H9 (cell line): ENCODE results near the gene USP3. TPM values are rescaled to one million over a fixed set of nuclear protein-coding genes. Genes with fewer than 3 reads are reported as not detected.
A peak's percentile ranks its signal among the peaks of the same experiment; 100 is the strongest.

ENCODE experiments used
- DNase-seq: peaks from one replicate; pipeline ENCODE4 v3.0.0-alpha.2; 2017
- H2AFZ ChIP-seq: one replicate; pipeline ENCODE4 v1.6.1; 2013; ENCODE audit warnings: mild to moderate bottlenecking, low read length, control low read depth, moderate library complexity
- H2AK5ac ChIP-seq: 2 replicates; pipeline ENCODE4 v1.6.1; 2013; ENCODE audit warnings: low read length, control low read depth, mixed read lengths; ENCODE audit not compliant: insufficient read length
- H2BK120ac ChIP-seq: one replicate; pipeline ENCODE4 v1.6.1; 2013; ENCODE audit warnings: low read depth, mild to moderate bottlenecking, low read length, control low read depth, inconsistent platforms; ENCODE audit not compliant: poor library complexity, severe bottlenecking
- H2BK12ac ChIP-seq: 2 replicates; pipeline ENCODE4 v1.6.1; 2013; ENCODE audit warnings: low read length, control low read depth, mixed read lengths, low read depth; ENCODE audit not compliant: insufficient read length
- H2BK15ac ChIP-seq: 2 replicates; pipeline ENCODE4 v1.6.1; 2013; ENCODE audit warnings: low read depth, low read length, control low read depth
- H2BK20ac ChIP-seq: one replicate; pipeline ENCODE4 v1.6.1; 2013; ENCODE audit warnings: low read depth, mild to moderate bottlenecking, low read length, control low read depth, inconsistent platforms; ENCODE audit not compliant: poor library complexity, severe bottlenecking
- H2BK5ac ChIP-seq: 2 replicates; pipeline ENCODE4 v1.6.1; 2013; ENCODE audit warnings: low read length, control low read depth, mixed read lengths; ENCODE audit not compliant: insufficient read length
- H3K14ac ChIP-seq: 2 replicates; pipeline ENCODE4 v1.6.1; 2013; ENCODE audit warnings: low read length, control low read depth; ENCODE audit not compliant: insufficient read depth
- H3K18ac ChIP-seq: 2 replicates; pipeline ENCODE4 v1.6.1; 2013; ENCODE audit warnings: low read depth, mild to moderate bottlenecking, mixed read lengths, low read length, control low read depth; ENCODE audit not compliant: insufficient read length
- H3K23ac ChIP-seq: 2 replicates; pipeline ENCODE4 v1.6.1; 2013; ENCODE audit warnings: low read length, control low read depth, mixed read lengths, low read depth; ENCODE audit not compliant: insufficient read length
- H3K23me2 ChIP-seq: 2 replicates; pipeline ENCODE4 v1.6.1; 2013; ENCODE audit warnings: low read depth, mild to moderate bottlenecking, mixed read lengths, low read length, control low read depth; ENCODE audit not compliant: insufficient read length, poor library complexity, severe bottlenecking
- H3K27ac ChIP-seq: 2 replicates; pipeline ENCODE4 v1.5.1; 2013; ENCODE audit warnings: low read length, control low read depth, mixed read lengths, low read depth; ENCODE audit not compliant: insufficient read length
- H3K27me3 ChIP-seq: 2 replicates; pipeline ENCODE4 v1.6.1; 2013; ENCODE audit warnings: low read length, control low read depth, inconsistent platforms; ENCODE audit not compliant: insufficient read depth
- H3K4ac ChIP-seq: 2 replicates; pipeline ENCODE4 v1.6.1; 2013; ENCODE audit warnings: low read depth, mild to moderate bottlenecking, control low read depth, inconsistent platforms, low read length, moderate library complexity
- H3K4me1 ChIP-seq: 2 replicates; pipeline ENCODE4 v1.6.1; 2013; ENCODE audit warnings: low read length, control low read depth, inconsistent platforms; ENCODE audit not compliant: insufficient read depth
- H3K4me2 ChIP-seq: 2 replicates; pipeline ENCODE4 v1.6.1; 2013; ENCODE audit warnings: low read length, control low read depth, mixed read lengths; ENCODE audit not compliant: insufficient read length, insufficient read depth
- H3K56ac ChIP-seq: 2 replicates; pipeline ENCODE4 v1.6.1; 2013; ENCODE audit warnings: low read depth, mild to moderate bottlenecking, mixed read lengths, low read length, control low read depth; ENCODE audit not compliant: insufficient read length
- H3K79me1 ChIP-seq: 2 replicates; pipeline ENCODE4 v1.6.1; 2013; ENCODE audit warnings: low read depth, mild to moderate bottlenecking, moderate library complexity, low read length, control low read depth, inconsistent platforms; ENCODE audit not compliant: insufficient read depth, poor library complexity, severe bottlenecking
- H3K79me2 ChIP-seq: 2 replicates; pipeline ENCODE4 v1.6.1; 2013; ENCODE audit warnings: low read length, control low read depth, inconsistent platforms; ENCODE audit not compliant: insufficient read depth
- H3K9ac ChIP-seq: 2 replicates; pipeline ENCODE4 v1.6.1; 2013; ENCODE audit warnings: low read length, control low read depth, mixed read lengths; ENCODE audit not compliant: insufficient read length; ENCODE audit errors: extremely low read depth
- H3K9me3 ChIP-seq: one replicate; pipeline ENCODE4 v1.6.1; 2013; ENCODE audit warnings: low read depth, low read length, inconsistent platforms; ENCODE audit not compliant: control insufficient read depth
- H3T11ph ChIP-seq: one replicate; pipeline ENCODE4 v1.6.1; 2013; ENCODE audit warnings: mild to moderate bottlenecking, low read length, control low read depth, inconsistent platforms
- H4K20me1 ChIP-seq: one replicate; pipeline ENCODE4 v1.6.1; 2013; ENCODE audit not compliant: control insufficient read depth, insufficient read length, insufficient read depth
- H4K5ac ChIP-seq: 2 replicates; pipeline ENCODE4 v1.6.1; 2013; ENCODE audit warnings: low read depth, mild to moderate bottlenecking, mixed read lengths, low read length, control low read depth; ENCODE audit not compliant: insufficient read length
- H4K8ac ChIP-seq: replicated peaks from 2 replicates; pipeline ENCODE4 v1.6.1; 2013; ENCODE audit warnings: low read length, control low read depth, mixed read lengths, low read depth; ENCODE audit not compliant: insufficient read length
- H4K91ac ChIP-seq: 2 replicates; pipeline ENCODE4 v1.6.1; 2013; ENCODE audit warnings: low read depth, mild to moderate bottlenecking, moderate library complexity, mixed read lengths, low read length, control low read depth; ENCODE audit not compliant: insufficient read length
- H3K27ac Mint-ChIP-seq, 3 experiments: 2 replicates in 2 of 3; 3 replicates in 1 of 3; pipeline ENCODE4 v1.8.0; 2020 to 2021; ENCODE audit warnings: mixed read lengths in 3 of 3, mild to moderate bottlenecking in 1 of 3, moderate library complexity in 1 of 3
- H3K27me3 Mint-ChIP-seq: 2 replicates; pipeline ENCODE4 v1.8.0; 2021; ENCODE audit warnings: low read depth, mild to moderate bottlenecking, moderate library complexity, mixed read lengths
- H3K36me3 Mint-ChIP-seq, 3 experiments: 2 replicates in 2 of 3; 3 replicates in 1 of 3; pipeline ENCODE4 v1.8.0; 2020 to 2021; ENCODE audit warnings: low read depth in 3 of 3, mixed read lengths in 3 of 3; ENCODE audit not compliant: insufficient read depth in 1 of 3
- H3K4me1 Mint-ChIP-seq, 2 experiments: 2 replicates each; pipeline ENCODE4 v1.8.0; 2020; ENCODE audit warnings: mixed read lengths in 2 of 2
- H3K4me3 Mint-ChIP-seq, 2 experiments: 2 replicates in 1 of 2; 3 replicates in 1 of 2; pipeline ENCODE4 v1.8.0; 2020 to 2021; ENCODE audit warnings: mild to moderate bottlenecking in 2 of 2, mixed read lengths in 2 of 2, moderate library complexity in 1 of 2
- H3K9me3 Mint-ChIP-seq, 2 experiments: 2 replicates in 1 of 2; 3 replicates in 1 of 2; pipeline ENCODE4 v1.8.0; 2020; ENCODE audit warnings: mild to moderate bottlenecking in 2 of 2, mixed read lengths in 2 of 2, moderate library complexity in 1 of 2
- WGBS: extraction: QIAGEN DNeasy Blood & Tissue Kit; methylation state at CpG from one replicate; pipeline ENCODE4 v1.1.7; 2013; ENCODE audit warnings: missing lambda C conversion rate, low lambda C conversion rate, mixed read lengths; ENCODE audit not compliant: insufficient read length; ENCODE audit errors: extremely low coverage; 5-methylcytosine and 5-hydroxymethylcytosine counted together
- total RNA-seq: library from RNA; stranded (reverse); gene quantifications from 2 replicates; pipeline ENCODE4 v1.2.1, GENCODE V29; 2021
- TF ChIP-seq, protein P1 (sequence below): fragments of 200-600 bp; sonication (generic); conservative IDR thresholded peaks from 3 replicates; pipeline ENCODE4 v1.8.0; 2021; ENCODE audit warnings: antibody characterized with exemption, mild to moderate bottlenecking

The USP3 gene
- total RNA-seq, 1 experiment from 2014 or later: 14.2 TPM

DNA sequence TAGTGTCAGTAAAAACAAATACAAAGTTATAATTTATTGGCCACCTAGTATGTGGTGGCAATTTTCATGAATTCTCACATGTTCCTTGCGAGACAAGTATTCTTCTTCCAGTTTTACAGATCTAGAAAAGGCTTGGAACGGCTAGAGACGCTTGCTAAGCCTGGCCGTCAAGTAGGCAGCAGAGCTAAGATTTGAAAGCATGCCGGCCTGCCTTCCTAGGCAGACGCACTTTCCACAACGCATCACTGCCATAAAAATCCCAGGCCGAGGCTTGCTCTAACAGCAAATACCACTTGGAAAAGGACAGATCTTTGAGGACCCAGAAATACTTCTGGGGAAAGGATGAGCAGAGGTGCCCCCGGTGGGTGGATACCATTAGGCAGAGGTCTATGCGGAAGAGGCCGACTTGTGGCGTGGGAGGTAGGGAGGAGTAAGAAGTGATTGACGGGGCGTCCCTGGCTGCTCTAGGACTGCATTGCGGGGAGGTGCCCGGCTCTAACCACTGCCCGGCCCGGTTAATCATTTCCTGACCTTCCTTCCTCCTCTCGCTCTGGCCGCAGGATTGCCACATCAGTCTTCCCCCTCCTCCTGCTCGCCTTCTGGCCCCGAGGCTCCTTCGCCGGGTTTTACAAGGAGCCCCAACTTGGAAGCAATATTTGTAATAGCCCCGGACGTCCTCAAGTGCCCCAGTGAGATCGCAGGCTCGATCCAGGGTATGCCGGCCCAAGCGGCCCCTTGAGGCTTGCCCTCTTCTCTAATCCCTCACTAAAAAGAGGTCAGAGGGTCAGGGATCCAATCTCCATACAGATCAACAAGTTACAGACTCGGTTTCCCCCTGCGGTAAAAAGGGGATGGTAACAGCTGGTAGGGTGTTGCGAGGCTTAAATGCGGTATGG, 1.3 kb upstream of the USP3 start:
- Histone ChIP-seq H2BK5ac (no peak overlapping the region), H2BK15ac (no peak overlapping the region), H2BK20ac (no peak overlapping the region), H2AK5ac (no peak overlapping the region), H3K79me2 (no peaks in the 10 kb centered on the region), H2AFZ (no peak overlapping the region), H3K18ac (no peak overlapping the region), H3K56ac (no peak overlapping the region), H3K9me3 (no peaks in the 10 kb centered on the region), H3K4me1 (peaks cover 6% of the 10 kb centered on the region; the same call in 1 of the 2 replicates), H3K27ac (no peak overlapping the region), H4K5ac (no peak overlapping the region), H3K14ac (no peak overlapping the region), H3T11ph (no peak overlapping the region), H2BK12ac (no peak overlapping the region), H3K9ac (no peak overlapping the region), H2BK120ac (no peak overlapping the region), H3K4me2 (peak overlapping the region; percentile 54), H3K4ac (no peak overlapping the region), H4K20me1 (no peaks in the 10 kb centered on the region), H3K27me3 (peaks cover 50% of the 10 kb centered on the region), H4K91ac (no peak overlapping the region), H3K23me2 (peaks cover 17% of the 10 kb centered on the region), H4K8ac (no peak overlapping the region), H3K79me1 (no peaks in the 10 kb centered on the region), H3K23ac (no peak overlapping the region)
- Mint-ChIP-seq H3K4me1 (peaks cover 30 to 47% of the 10 kb centered on the region in 2 experiments), H3K27me3 (peaks cover 31% of the 10 kb centered on the region), H3K36me3 (no peaks in the 10 kb centered on the region; a peak in 1 of 7 replicates), H3K9me3 (peaks cover 0 to 5% of the 10 kb centered on the region in 2 experiments; a peak in 2 of 5 replicates), H3K27ac (no peak overlapping the region; a peak in 1 of 7 replicates), H3K4me3 (peak overlapping the region; percentile 61 to 87)
- no CpG with 5 or more reads among the region's 34 CpGs for WGBS
- TF ChIP-seq, protein P1, sequence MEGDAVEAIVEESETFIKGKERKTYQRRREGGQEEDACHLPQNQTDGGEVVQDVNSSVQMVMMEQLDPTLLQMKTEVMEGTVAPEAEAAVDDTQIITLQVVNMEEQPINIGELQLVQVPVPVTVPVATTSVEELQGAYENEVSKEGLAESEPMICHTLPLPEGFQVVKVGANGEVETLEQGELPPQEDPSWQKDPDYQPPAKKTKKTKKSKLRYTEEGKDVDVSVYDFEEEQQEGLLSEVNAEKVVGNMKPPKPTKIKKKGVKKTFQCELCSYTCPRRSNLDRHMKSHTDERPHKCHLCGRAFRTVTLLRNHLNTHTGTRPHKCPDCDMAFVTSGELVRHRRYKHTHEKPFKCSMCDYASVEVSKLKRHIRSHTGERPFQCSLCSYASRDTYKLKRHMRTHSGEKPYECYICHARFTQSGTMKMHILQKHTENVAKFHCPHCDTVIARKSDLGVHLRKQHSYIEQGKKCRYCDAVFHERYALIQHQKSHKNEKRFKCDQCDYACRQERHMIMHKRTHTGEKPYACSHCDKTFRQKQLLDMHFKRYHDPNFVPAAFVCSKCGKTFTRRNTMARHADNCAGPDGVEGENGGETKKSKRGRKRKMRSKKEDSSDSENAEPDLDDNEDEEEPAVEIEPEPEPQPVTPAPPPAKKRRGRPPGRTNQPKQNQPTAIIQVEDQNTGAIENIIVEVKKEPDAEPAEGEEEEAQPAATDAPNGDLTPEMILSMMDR: no peak
- DNase-seq: peak; percentile 79
